CD4-positive, CD25-positive, alpha-beta regulatory T cell (primary cell): Measurements from ENCODE around the gene MYO18B. TPM values are rescaled to one million over a fixed set of nuclear protein-coding genes. Genes with fewer than 3 reads are reported as not detected.
A peak's percentile ranks its signal among the peaks of the same experiment; 100 is the strongest.

Experiments
- ATAC-seq, 2 donors: fragments of 150-1000 bp; cut with Tn5 transposase; one replicate each; pipeline ENCODE4 v1.10.0; 2021; ENCODE audit warnings: low read depth in 2 of 2, moderate number of reproducible peaks in 2 of 2, moderate library complexity in 1 of 2
- DNase-seq, 3 donors: peaks; one replicate each; pipeline versions ENCODE4 v3.0.0 to v3.0.0-alpha.2; 2012 to 2022; ENCODE audit warnings: mixed read lengths in 1 of 3
- H3K27ac ChIP-seq: one replicate; pipeline ENCODE4 v1.7.0; 2013; ENCODE audit warnings: mild to moderate bottlenecking, low read length; ENCODE audit not compliant: insufficient read depth, poor library complexity, severe bottlenecking
- H3K27me3 ChIP-seq: one replicate; pipeline ENCODE4 v1.7.0; 2013; ENCODE audit warnings: low read length; ENCODE audit not compliant: control insufficient read depth, insufficient read depth
- H3K36me3 ChIP-seq: one replicate; pipeline ENCODE4 v1.7.0; 2013; ENCODE audit warnings: mild to moderate bottlenecking, low read length, moderate library complexity; ENCODE audit not compliant: control insufficient read depth, insufficient read depth
- H3K4me1 ChIP-seq: 2 replicates; pipeline ENCODE4 v1.7.0; 2013; ENCODE audit warnings: mild to moderate bottlenecking, low read length; ENCODE audit not compliant: insufficient read depth, control insufficient read depth, poor library complexity, severe bottlenecking
- H3K4me3 ChIP-seq: one replicate; pipeline ENCODE4 v1.7.0; 2013; ENCODE audit warnings: low read depth, mild to moderate bottlenecking, low read length, moderate library complexity
- H3K9me3 ChIP-seq, 2 experiments: 1 replicate in 1 of 2; 2 replicates in 1 of 2; pipeline ENCODE4 v1.7.0; 2013; ENCODE audit warnings: low read length in 2 of 2, mild to moderate bottlenecking in 1 of 2, moderate library complexity in 1 of 2; ENCODE audit not compliant: control insufficient read depth in 2 of 2
- H3K27ac Mint-ChIP-seq, 3 donors: one replicate each; pipeline ENCODE4 v1.8.0; 2020 to 2022; ENCODE audit warnings: mild to moderate bottlenecking in 3 of 3, mixed read lengths in 3 of 3, moderate library complexity in 2 of 3
- H3K27me3 Mint-ChIP-seq: one replicate; pipeline ENCODE4 v1.8.0; 2022; ENCODE audit warnings: mild to moderate bottlenecking, mixed read lengths
- H3K36me3 Mint-ChIP-seq: one replicate; pipeline ENCODE4 v1.8.0; 2020; ENCODE audit warnings: mixed read lengths
- H3K4me1 Mint-ChIP-seq, 4 donors: one replicate each; pipeline ENCODE4 v1.8.0; 2020 to 2022; ENCODE audit warnings: mixed read lengths in 4 of 4, mild to moderate bottlenecking in 1 of 4
- H3K4me3 Mint-ChIP-seq, 4 donors: one replicate each; pipeline ENCODE4 v1.8.0; 2020 to 2022; ENCODE audit warnings: mild to moderate bottlenecking in 4 of 4, mixed read lengths in 4 of 4, moderate library complexity in 3 of 4
- H3K9me3 Mint-ChIP-seq, 7 donors: one replicate each; pipeline ENCODE4 v1.8.0; 2020 to 2022; ENCODE audit warnings: mixed read lengths in 7 of 7, mild to moderate bottlenecking in 3 of 7, moderate library complexity in 2 of 7
- polyA plus RNA-seq, 4 donors: library from polyadenylated mRNA; unstranded; fragments of 300-500 nt; fragmentation: Illumina TruSeq; gene quantifications; one replicate each; pipeline ENCODE4 v1.2.3, GENCODE V29; 2021
- total RNA-seq: library from RNA; stranded (reverse); gene quantifications from one replicate; pipeline ENCODE4 v1.2.3, GENCODE V29; 2022

MYO18B gene
- total and polyA plus RNA-seq, 5 donors from 2014 or later = 0.27 to 0.35 TPM; not detected in 3

- Mint-ChIP-seq H3K27ac (no peak overlapping the region), H3K4me1 (no peaks in the 10 kb centered on the region)
- no peaks in the 10 kb centered on the region for H3K4me1 ChIP-seq
Measured at GRCh38 chr22:25729016-25729995, 12.7 kb upstream of the MYO18B start.

DNA sequence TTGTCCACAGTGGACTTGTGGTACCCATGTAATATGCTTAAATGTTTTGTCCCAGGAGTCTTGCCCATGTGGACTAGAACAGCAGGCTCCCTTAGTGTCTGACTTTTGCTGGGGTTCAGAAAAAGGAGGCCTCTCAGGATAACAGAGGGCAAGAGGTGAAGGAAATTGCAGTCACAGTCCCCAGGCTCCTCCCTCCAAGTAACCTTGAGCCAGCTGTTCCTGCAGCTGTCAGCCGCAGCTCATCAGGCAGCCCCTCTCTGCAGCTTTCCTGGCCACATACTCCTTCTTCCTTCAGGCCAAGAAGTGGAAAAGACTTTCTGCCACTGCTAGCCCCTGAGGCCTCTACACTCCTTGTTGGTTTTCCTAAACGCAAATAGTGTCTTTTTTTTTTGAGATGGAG is 6.3 kb upstream of the MYO18B start:
- no peak for ATAC-seq
- Histone ChIP-seq H3K36me3 (no peaks in the 10 kb centered on the region), H3K4me3 (no peak overlapping the region), H3K27me3 (no peaks in the 10 kb centered on the region), H3K4me1 (peaks cover 8% of the 10 kb centered on the region), H3K9me3 (no peaks in the 10 kb centered on the region), H3K27ac (no peak overlapping the region)
- peaks cover 10 to 19% (median 14%) of the 10 kb centered on the region in 4 donors for H3K4me1 Mint-ChIP-seq
- H3K4me3 Mint-ChIP-seq = no peak overlapping the region
- H3K27me3 Mint-ChIP-seq = peaks cover 6% of the 10 kb centered on the region
- DNase-seq = peak in 1 of 3 donors; percentile 51
- peak overlapping the region in 1 of 3 donors; percentile 53 for H3K27ac Mint-ChIP-seq
- H3K36me3 Mint-ChIP-seq = no peaks in the 10 kb centered on the region
- H3K9me3 Mint-ChIP-seq = no peaks in the 10 kb centered on the region

More at GRCh38 chr22:25729016-25729995, 12.7 kb upstream of the MYO18B start:
- H3K4me3 ChIP-seq = no peak overlapping the region
- H3K4me3 Mint-ChIP-seq = no peak overlapping the region
- H3K36me3 ChIP-seq = no peaks in the 10 kb centered on the region
- H3K9me3 Mint-ChIP-seq = no peaks in the 10 kb centered on the region
- no peak for ATAC-seq
- no peak overlapping the region for H3K27ac ChIP-seq
- no peaks in the 10 kb centered on the region for H3K9me3 ChIP-seq
- H3K27me3 ChIP-seq = no peaks in the 10 kb centered on the region
- no peaks in the 10 kb centered on the region for H3K36me3 Mint-ChIP-seq
- H3K27me3 Mint-ChIP-seq = no peaks in the 10 kb centered on the region
- DNase-seq = no peak

- ATAC-seq = peak; percentile 78 to 82
- Histone ChIP-seq H3K27ac (no peak overlapping the region), H3K27me3 (no peaks in the 10 kb centered on the region), H3K4me1 (peaks cover 8% of the 10 kb centered on the region), H3K9me3 (no peaks in the 10 kb centered on the region), H3K4me3 (peak overlapping the region; percentile 67), H3K36me3 (no peaks in the 10 kb centered on the region)
- Mint-ChIP-seq H3K4me3 (peak overlapping the region; percentile 29 to 78 (median 74)), H3K4me1 (peaks cover 10 to 19% (median 14%) of the 10 kb centered on the region in 4 donors), H3K9me3 (no peaks in the 10 kb centered on the region), H3K27me3 (peaks cover 6% of the 10 kb centered on the region), H3K27ac (peak overlapping the region; percentile 53 to 96 (median 89)), H3K36me3 (no peaks in the 10 kb centered on the region)
- peak in 2 of 3 donors; percentile 31 to 97 for DNase-seq
Measured at GRCh38 chr22:25736378-25737011, 5.5 kb upstream of the MYO18B start.

DNA sequence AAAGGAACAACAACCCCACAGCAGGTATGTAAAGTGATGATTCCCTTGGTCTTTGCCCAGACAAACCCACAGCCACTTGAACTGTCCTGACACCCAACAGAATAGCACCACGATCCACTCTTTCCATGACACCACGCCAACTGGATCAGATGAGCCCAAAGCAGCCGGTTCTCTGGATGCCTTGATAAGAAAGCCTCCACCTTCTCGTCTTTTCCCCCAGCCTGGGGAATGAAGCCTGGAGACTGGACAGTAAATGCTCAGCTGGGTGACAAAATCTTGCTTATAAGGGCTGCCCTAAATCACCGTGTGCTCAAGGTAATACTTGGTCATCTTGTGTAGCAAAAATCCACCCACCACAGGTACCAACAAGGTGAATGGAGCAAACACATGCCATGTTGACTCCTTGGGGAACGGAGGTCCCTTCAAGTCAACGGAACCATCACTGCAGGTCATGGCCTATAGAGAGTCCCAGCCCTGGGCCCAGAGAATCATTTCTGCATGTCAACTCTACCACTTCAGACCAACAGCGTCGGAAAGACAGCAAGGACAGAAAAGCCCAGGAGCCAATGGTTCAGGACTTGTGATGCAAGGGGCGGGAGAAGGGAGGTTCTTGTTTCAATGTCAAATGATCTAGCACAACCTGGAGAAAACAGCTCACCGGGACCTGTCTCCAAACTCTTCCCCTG is 2.2 kb upstream of the MYO18B start:
- Histone ChIP-seq H3K27ac (no peak overlapping the region), H3K36me3 (no peaks in the 10 kb centered on the region), H3K4me1 (peaks cover 8% of the 10 kb centered on the region), H3K4me3 (no peak overlapping the region), H3K27me3 (no peaks in the 10 kb centered on the region), H3K9me3 (no peaks in the 10 kb centered on the region)
- Mint-ChIP-seq H3K9me3 (no peaks in the 10 kb centered on the region), H3K36me3 (no peaks in the 10 kb centered on the region), H3K4me1 (peaks cover 10 to 19% (median 15%) of the 10 kb centered on the region in 4 donors), H3K27me3 (peaks cover 6% of the 10 kb centered on the region), H3K4me3 (no peak overlapping the region), H3K27ac (no peak overlapping the region)
- ATAC-seq (no peak), DNase-seq (no peak)

- Histone ChIP-seq H3K27ac (no peak overlapping the region), H3K4me3 (no peak overlapping the region), H3K27me3 (no peaks in the 10 kb centered on the region), H3K4me1 (no peaks in the 10 kb centered on the region), H3K9me3 (no peaks in the 10 kb centered on the region), H3K36me3 (no peaks in the 10 kb centered on the region)
- H3K27ac Mint-ChIP-seq = no peak overlapping the region
- no peak overlapping the region for H3K4me3 Mint-ChIP-seq
- no peak for ATAC-seq
- peaks cover 0 to 4% (median 0%) of the 10 kb centered on the region in 4 donors for H3K4me1 Mint-ChIP-seq
- no peak for DNase-seq
- no peaks in the 10 kb centered on the region for H3K36me3 Mint-ChIP-seq
- no peaks in the 10 kb centered on the region for H3K9me3 Mint-ChIP-seq
- H3K27me3 Mint-ChIP-seq = no peaks in the 10 kb centered on the region
Measured at GRCh38 chr22:25742918-25743708, 1.1 kb downstream of the MYO18B start.

- H3K36me3 Mint-ChIP-seq = no peaks in the 10 kb centered on the region
- no peaks in the 10 kb centered on the region for H3K9me3 Mint-ChIP-seq
- H3K4me3 ChIP-seq = no peak overlapping the region
- no peaks in the 10 kb centered on the region for H3K9me3 ChIP-seq
- no peaks in the 10 kb centered on the region for H3K36me3 ChIP-seq
- no peak overlapping the region for H3K27ac ChIP-seq
- DNase-seq = no peak
- peaks cover 1 to 7% (median 6%) of the 10 kb centered on the region in 4 donors for H3K4me1 Mint-ChIP-seq
- H3K27me3 ChIP-seq = no peaks in the 10 kb centered on the region
- H3K4me3 Mint-ChIP-seq = no peak overlapping the region
- no peaks in the 10 kb centered on the region for H3K27me3 Mint-ChIP-seq
- no peak for ATAC-seq
- peaks cover 2% of the 10 kb centered on the region for H3K4me1 ChIP-seq
- H3K27ac Mint-ChIP-seq = no peak overlapping the region
Measured at GRCh38 chr22:25744694-25745093, 2.7 kb downstream of the MYO18B start.
